A673 (cell line): Measurements from ENCODE around the gene ATOH8. TPM values are rescaled to one million over a fixed set of nuclear protein-coding genes. Genes with fewer than 3 reads are reported as not detected.
"Not testable (repeated sequence)": the region's sequence is repeated elsewhere in the genome, so short reads cannot be mapped to it uniquely, and the experiment has no call there.

ENCODE experiments used
- BruUV-seq: library from RNA; stranded (reverse); fragments of 400-500 nt; replicated peaks from 2 replicates; lab custom pipeline; 2021; lab: Mats Ljungman, UMichigan
- CTCF ChIA-PET: fragments of 300-600 bp; sonication (Branson Sonifier 250); formaldehyde crosslinking; loops from one replicate; lab custom pipeline; 2022; ENCODE audit warnings: antibody characterized with exemption; lab: Charles Lee
- POLR2A ChIA-PET: fragments of 300-600 bp; sonication (Branson Sonifier 250); formaldehyde crosslinking; loops from one replicate; lab custom pipeline; 2022; ENCODE audit warnings: antibody characterized with exemption; ENCODE audit not compliant: low non-redundant PET; lab: Charles Lee
- DNase-seq: peaks from one replicate; pipeline ENCODE4 v3.0.0-alpha.2; 2015; ENCODE audit warnings: low spot score
- H3K27ac ChIP-seq: fragments of 200-600 bp; sonication (generic); 2 replicates; pipeline ENCODE4 v1.5.1; 2016; ENCODE audit warnings: mixed run types, low read depth, mild to moderate bottlenecking, mixed read lengths, antibody characterized with exemption, low read length; ENCODE audit not compliant: poor library complexity, severe bottlenecking
- H3K27me3 ChIP-seq: fragments of 200-600 bp; sonication (generic); replicated peaks from 2 replicates; pipeline ENCODE4 v1.6.1; 2017; ENCODE audit warnings: mixed run types, low read depth, mild to moderate bottlenecking, mixed read lengths, antibody characterized with exemption, low read length; ENCODE audit not compliant: insufficient read depth, poor library complexity
- H3K36me3 ChIP-seq: fragments of 200-600 bp; sonication (generic); 2 replicates; pipeline ENCODE4 v1.6.1; 2016; ENCODE audit warnings: mixed run types, mild to moderate bottlenecking, mixed read lengths, antibody characterized with exemption, low read length; ENCODE audit not compliant: insufficient read depth, poor library complexity, severe bottlenecking
- H3K4me1 ChIP-seq: fragments of 200-600 bp; sonication (generic); 2 replicates; pipeline ENCODE4 v1.6.1; 2017; ENCODE audit warnings: mixed run types, mild to moderate bottlenecking, mixed read lengths, antibody characterized with exemption, low read length; ENCODE audit not compliant: insufficient read depth, poor library complexity, severe bottlenecking
- H3K4me3 ChIP-seq: fragments of 200-600 bp; sonication (generic); 2 replicates; pipeline ENCODE4 v1.5.1; 2016; ENCODE audit warnings: low read depth, mixed run types, mild to moderate bottlenecking, mixed read lengths, low read length; ENCODE audit not compliant: poor library complexity, severe bottlenecking
- H3K9me3 ChIP-seq: fragments of 200-600 bp; sonication (generic); 2 replicates; pipeline ENCODE4 v1.6.1; 2016; ENCODE audit warnings: mixed run types, low read depth, mild to moderate bottlenecking, mixed read lengths, antibody characterized with exemption, low read length; ENCODE audit not compliant: poor library complexity, severe bottlenecking
- CTCF ChIP-seq: fragments of 300-800, 200-600 bp; sonication (generic); conservative IDR thresholded peaks from 2 replicates; pipeline ENCODE4 v1.5.1; 2017; ENCODE audit warnings: low read depth, mild to moderate bottlenecking, antibody characterized with exemption, low read length, moderate library complexity, mixed read lengths
- EZH2 ChIP-seq: fragments of 200-600 bp; sonication (generic); IDR thresholded peaks from 2 replicates; pipeline ENCODE4 v1.6.1; 2017; ENCODE audit warnings: borderline replicate concordance, low read depth, mild to moderate bottlenecking, mixed read lengths, antibody characterized with exemption, low read length; ENCODE audit not compliant: poor library complexity, severe bottlenecking
- intact Hi-C: fragments of 100-400 bp; cut with micrococcal nuclease; formaldehyde crosslinking; loops from one replicate; pipeline ENCODE4 v1.10.0; 2022; ENCODE audit not compliant: unreplicated experiment
- total RNA-seq: library from RNA; stranded (reverse); gene quantifications from 2 replicates; pipeline ENCODE4 v1.2.3, GENCODE V29; 2021

The ATOH8 gene
- total RNA-seq, 1 experiment from 2014 or later: 4.6 TPM

GRCh38 chr2:85712336-85712735 is 41.5 kb upstream of the ATOH8 start:
- no peak for DNase-seq
- H3K36me3 ChIP-seq: no peaks in the 10 kb centered on the region
- no peak overlapping the region for H3K4me3 ChIP-seq
- intact Hi-C loops: no loop called here
- no TSS peak for BruUV-seq
- peaks cover 6% of the 10 kb centered on the region for H3K4me1 ChIP-seq
- TF ChIP-seq CTCF (no peak), EZH2 (no peak)
- POLR2A ChIA-PET: interaction anchor here (0.7 kb wide), 1 partner anchor 226 kb away, joined by 3 read pairs; no protein-coding TSS in a partner anchor
- H3K9me3 ChIP-seq: no peaks in the 10 kb centered on the region
- CTCF ChIA-PET: no interaction called here
- no peaks in the 10 kb centered on the region for H3K27me3 ChIP-seq
- H3K27ac ChIP-seq: no peak overlapping the region

DNA sequence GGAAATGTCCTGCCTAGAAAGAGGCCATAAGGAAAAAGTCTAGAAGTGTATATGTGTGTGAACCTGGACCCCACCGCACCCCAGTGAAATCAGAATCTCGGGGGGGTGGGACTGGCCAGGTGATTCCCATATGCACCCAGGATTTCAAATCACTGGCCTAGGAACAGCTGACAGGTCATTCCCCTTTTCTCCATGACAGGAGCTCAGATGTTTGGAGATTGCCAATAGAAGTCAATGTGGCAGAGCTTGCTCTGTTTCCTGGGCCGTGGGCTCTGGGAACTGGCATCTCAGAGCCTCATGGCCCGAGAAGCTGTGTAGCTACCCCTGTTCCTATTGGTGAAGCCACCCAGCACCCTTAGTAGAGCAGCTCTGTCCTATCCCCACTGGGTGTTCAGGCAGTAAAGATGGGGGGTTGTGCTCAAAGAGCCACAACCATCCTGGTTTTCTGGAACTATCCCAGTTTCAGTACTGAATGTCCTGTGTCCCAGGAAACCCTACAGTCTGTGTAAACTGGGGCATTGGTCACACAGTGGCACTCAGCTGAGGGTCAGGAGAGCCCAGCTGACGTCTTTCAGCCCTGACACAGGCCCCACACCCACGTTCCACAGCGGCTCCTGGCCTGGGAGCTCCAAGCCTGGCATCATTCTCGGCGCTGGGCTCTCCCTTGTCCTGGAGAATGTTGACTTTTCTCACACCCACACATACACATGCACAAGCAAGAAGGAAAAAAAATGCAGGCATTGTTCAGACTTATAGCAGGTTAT is 40.8 kb upstream of the ATOH8 start:
- CTCF ChIA-PET: interaction anchor here (0.6 kb wide), 1 partner anchor 32 kb away, joined by 4 read pairs; no protein-coding TSS in a partner anchor
- intact Hi-C loops: no loop called here
- BruUV-seq: no TSS peak
- Histone ChIP-seq H3K9me3 (no peaks in the 10 kb centered on the region), H3K27ac (no peak overlapping the region), H3K4me3 (no peak overlapping the region), H3K36me3 (no peaks in the 10 kb centered on the region), H3K27me3 (no peaks in the 10 kb centered on the region), H3K4me1 (peaks cover 11% of the 10 kb centered on the region)
- no peak for DNase-seq
- POLR2A ChIA-PET: interaction anchor here (0.7 kb wide), 1 partner anchor 225 kb away, joined by 3 read pairs; no protein-coding TSS in a partner anchor
- TF ChIP-seq EZH2 (no peak), CTCF (no peak)

GRCh38 chr2:85713836-85714235 is 40.0 kb upstream of the ATOH8 start:
- no peak for DNase-seq
- no TSS peak for BruUV-seq
- no peaks in the 10 kb centered on the region for H3K27me3 ChIP-seq
- intact Hi-C loops: no loop called here
- peaks cover 11% of the 10 kb centered on the region for H3K4me1 ChIP-seq
- POLR2A ChIA-PET: no interaction called here
- no peak overlapping the region for H3K4me3 ChIP-seq
- H3K9me3 ChIP-seq: no peaks in the 10 kb centered on the region
- no peaks in the 10 kb centered on the region for H3K36me3 ChIP-seq
- CTCF ChIA-PET: no interaction called here
- no peak for TF ChIP-seq EZH2
- TF ChIP-seq CTCF: no peak
- no peak overlapping the region for H3K27ac ChIP-seq

- H3K27ac ChIP-seq, DNase-seq, CTCF ChIA-PET: not testable (repeated sequence)
Observed at GRCh38 chr2:85714421-85714820, 39.4 kb upstream of the ATOH8 start.

More at GRCh38 chr2:85714421-85714820, 39.4 kb upstream of the ATOH8 start:
- BruUV-seq, H3K4me3 ChIP-seq, H3K36me3 ChIP-seq, intact Hi-C loops, H3K9me3 ChIP-seq, H3K27me3 ChIP-seq, POLR2A ChIA-PET: not testable (repeated sequence)
- peaks cover 11% of the 10 kb centered on the region for H3K4me1 ChIP-seq
